NT2/D1 (cell line): ENCODE data around the gene KDM3B.
A peak's percentile ranks its signal among the peaks of the same experiment; 100 is the strongest.

Source experiments
- DNase-seq: peaks from one replicate; pipeline ENCODE4 v3.0.0-alpha.2; 2011; ENCODE audit warnings: low read depth, low spot score
- H3K27me3 ChIP-seq: 2 replicates; pipeline ENCODE4 v1.6.0; 2011; ENCODE audit warnings: mild to moderate bottlenecking; ENCODE audit not compliant: insufficient read length, insufficient read depth
- H3K36me3 ChIP-seq: 2 replicates; pipeline ENCODE4 v1.6.1; 2011; ENCODE audit warnings: mild to moderate bottlenecking, low read length, mixed read lengths; ENCODE audit not compliant: insufficient read depth, insufficient read length
- H3K4me1 ChIP-seq: 2 replicates; pipeline ENCODE4 v1.5.1; 2011; ENCODE audit not compliant: insufficient read depth, insufficient read length
- H3K4me3 ChIP-seq: 2 replicates; pipeline ENCODE4 v1.5.1; 2011; ENCODE audit warnings: low read depth; ENCODE audit not compliant: insufficient read length
- H3K9ac ChIP-seq: 2 replicates; pipeline ENCODE4 v1.6.0; 2011; ENCODE audit warnings: low read depth; ENCODE audit not compliant: insufficient read length
- H3K9me3 ChIP-seq: 2 replicates; pipeline ENCODE4 v1.5.1; 2011; ENCODE audit warnings: mild to moderate bottlenecking, low read length; ENCODE audit not compliant: insufficient read depth
- SUZ12 ChIP-seq: IDR thresholded peaks from 2 replicates; pipeline ENCODE4 v1.6.1; 2011; ENCODE audit not compliant: insufficient read length, insufficient read depth; ENCODE audit errors: extremely low read depth
- YY1 ChIP-seq: IDR thresholded peaks from 2 replicates; pipeline ENCODE4 v1.6.1; 2011; ENCODE audit not compliant: insufficient read length, insufficient read depth
- ZNF274 ChIP-seq: IDR thresholded peaks from 2 replicates; pipeline ENCODE4 v1.6.1; 2011; ENCODE audit warnings: mild to moderate bottlenecking, low read depth, low read length

Gene KDM3B

DNA sequence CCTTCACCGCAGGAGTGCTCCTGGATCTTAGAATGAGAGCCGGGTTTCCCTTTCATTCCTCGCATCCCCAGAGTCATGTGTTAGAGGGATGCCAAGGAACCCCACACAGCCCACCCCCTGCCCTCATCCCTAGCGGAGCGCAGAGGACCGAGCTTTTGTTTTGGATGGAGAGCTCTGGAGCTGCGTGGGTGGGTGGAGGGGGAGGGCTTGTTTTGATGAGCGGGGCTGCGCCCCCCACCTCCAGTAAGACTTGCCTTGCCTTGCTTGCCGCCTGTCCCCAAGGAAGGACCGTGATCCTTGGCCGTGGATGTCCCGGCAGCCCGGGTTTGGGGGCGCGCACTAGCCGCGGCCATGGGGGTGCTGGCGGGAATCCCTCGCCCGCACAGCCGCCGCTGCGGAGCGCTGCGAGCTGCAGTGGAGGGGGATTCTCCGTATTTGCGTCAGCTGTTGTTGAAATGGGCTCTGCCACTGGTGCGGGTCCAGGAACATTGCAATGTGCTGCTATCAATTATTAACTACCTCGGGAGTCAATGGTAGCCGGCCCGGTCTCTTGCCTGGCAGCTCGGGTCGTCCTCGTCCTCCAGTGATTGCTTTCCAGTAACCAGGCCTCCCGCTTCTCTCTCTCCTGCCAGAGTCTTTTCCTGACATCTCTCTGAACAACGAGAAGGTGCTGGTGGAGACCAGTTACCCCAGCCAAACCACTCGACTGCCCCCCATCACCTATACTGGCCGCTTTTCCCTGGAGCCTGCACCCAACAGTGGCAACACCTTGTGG lies 113.8 kb downstream of the KDM3B start:
- Histone ChIP-seq H3K4me1 (peaks cover 4% of the 10 kb centered on the region), H3K4me3 (peak overlapping the region; percentile 72), H3K9me3 (no peaks in the 10 kb centered on the region), H3K9ac (peak overlapping the region; percentile 77), H3K27me3 (peaks cover 12% of the 10 kb centered on the region), H3K36me3 (peaks cover 3% of the 10 kb centered on the region)
- TF ChIP-seq SUZ12: no peak
- TF ChIP-seq ZNF274: no peak
- no peak for TF ChIP-seq YY1
- no peak for DNase-seq

DNA sequence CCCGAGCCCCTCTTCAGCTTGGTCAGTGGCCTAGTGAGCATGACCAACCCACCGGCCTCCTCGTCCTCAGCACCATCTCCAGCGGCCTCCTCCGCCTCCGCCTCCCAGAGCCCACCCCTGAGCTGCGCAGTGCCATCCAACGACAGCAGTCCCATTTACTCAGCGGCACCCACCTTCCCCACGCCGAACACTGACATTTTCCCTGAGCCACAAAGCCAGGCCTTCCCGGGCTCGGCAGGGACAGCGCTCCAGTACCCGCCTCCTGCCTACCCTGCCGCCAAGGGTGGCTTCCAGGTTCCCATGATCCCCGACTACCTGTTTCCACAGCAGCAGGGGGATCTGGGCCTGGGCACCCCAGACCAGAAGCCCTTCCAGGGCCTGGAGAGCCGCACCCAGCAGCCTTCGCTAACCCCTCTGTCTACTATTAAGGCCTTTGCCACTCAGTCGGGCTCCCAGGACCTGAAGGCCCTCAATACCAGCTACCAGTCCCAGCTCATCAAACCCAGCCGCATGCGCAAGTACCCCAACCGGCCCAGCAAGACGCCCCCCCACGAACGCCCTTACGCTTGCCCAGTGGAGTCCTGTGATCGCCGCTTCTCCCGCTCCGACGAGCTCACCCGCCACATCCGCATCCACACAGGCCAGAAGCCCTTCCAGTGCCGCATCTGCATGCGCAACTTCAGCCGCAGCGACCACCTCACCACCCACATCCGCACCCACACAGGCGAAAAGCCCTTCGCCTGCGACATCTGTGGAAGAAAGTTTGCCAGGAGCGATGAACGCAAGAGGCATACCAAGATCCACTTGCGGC lies 114.6 kb downstream of the KDM3B start:
- no peak for DNase-seq
- Histone ChIP-seq H3K9me3 (no peaks in the 10 kb centered on the region), H3K27me3 (peaks cover 12% of the 10 kb centered on the region), H3K9ac (peak overlapping the region; percentile 56), H3K36me3 (peaks cover 3% of the 10 kb centered on the region), H3K4me3 (peak overlapping the region; percentile 72), H3K4me1 (peaks cover 4% of the 10 kb centered on the region)
- no peak for TF ChIP-seq ZNF274
- TF ChIP-seq YY1: no peak
- no peak for TF ChIP-seq SUZ12

DNA sequence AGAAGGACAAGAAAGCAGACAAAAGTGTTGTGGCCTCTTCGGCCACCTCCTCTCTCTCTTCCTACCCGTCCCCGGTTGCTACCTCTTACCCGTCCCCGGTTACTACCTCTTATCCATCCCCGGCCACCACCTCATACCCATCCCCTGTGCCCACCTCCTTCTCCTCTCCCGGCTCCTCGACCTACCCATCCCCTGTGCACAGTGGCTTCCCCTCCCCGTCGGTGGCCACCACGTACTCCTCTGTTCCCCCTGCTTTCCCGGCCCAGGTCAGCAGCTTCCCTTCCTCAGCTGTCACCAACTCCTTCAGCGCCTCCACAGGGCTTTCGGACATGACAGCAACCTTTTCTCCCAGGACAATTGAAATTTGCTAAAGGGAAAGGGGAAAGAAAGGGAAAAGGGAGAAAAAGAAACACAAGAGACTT lies 115.2 kb downstream of the KDM3B start:
- no peak overlapping the region for H3K9ac ChIP-seq
- DNase-seq: no peak
- H3K27me3 ChIP-seq: peaks cover 12% of the 10 kb centered on the region
- no peak for TF ChIP-seq ZNF274
- TF ChIP-seq SUZ12: no peak
- TF ChIP-seq YY1: no peak
- H3K4me3 ChIP-seq: no peak overlapping the region
- H3K9me3 ChIP-seq: no peaks in the 10 kb centered on the region
- peaks cover 4% of the 10 kb centered on the region for H3K4me1 ChIP-seq
- peaks cover 3% of the 10 kb centered on the region for H3K36me3 ChIP-seq

- Histone ChIP-seq H3K36me3 (peaks cover 3% of the 10 kb centered on the region), H3K9me3 (no peaks in the 10 kb centered on the region), H3K4me1 (peaks cover 4% of the 10 kb centered on the region), H3K9ac (no peak overlapping the region), H3K27me3 (peaks cover 12% of the 10 kb centered on the region), H3K4me3 (no peak overlapping the region)
- no peak for DNase-seq
- TF ChIP-seq ZNF274: no peak
- TF ChIP-seq YY1: no peak
- no peak for TF ChIP-seq SUZ12
Observed at GRCh38 chr5:138468133-138468965, 115.9 kb downstream of the KDM3B start.

- TF ChIP-seq SUZ12 (no peak), ZNF274 (no peak), YY1 (no peak)
- H3K9me3 ChIP-seq: no peaks in the 10 kb centered on the region
- H3K4me1 ChIP-seq: peaks cover 4% of the 10 kb centered on the region
- no peak for DNase-seq
- peaks cover 3% of the 10 kb centered on the region for H3K36me3 ChIP-seq
- H3K27me3 ChIP-seq: peaks cover 12% of the 10 kb centered on the region
- H3K9ac ChIP-seq: no peak overlapping the region
- no peak overlapping the region for H3K4me3 ChIP-seq
Observed at GRCh38 chr5:138468966-138469539, 116.6 kb downstream of the KDM3B start.

GRCh38 chr5:138469540-138470321 lies 117.2 kb downstream of the KDM3B start:
- no peak overlapping the region for H3K9ac ChIP-seq
- H3K4me3 ChIP-seq: no peak overlapping the region
- peaks cover 4% of the 10 kb centered on the region for H3K4me1 ChIP-seq
- H3K27me3 ChIP-seq: peaks cover 12% of the 10 kb centered on the region
- H3K9me3 ChIP-seq: no peaks in the 10 kb centered on the region
- TF ChIP-seq ZNF274 (no peak), YY1 (no peak), SUZ12 (no peak)
- DNase-seq: no peak
- peaks cover 3% of the 10 kb centered on the region for H3K36me3 ChIP-seq
